GM13977 (cell line): ENCODE measurements around the gene CCDC85B.

Source experiments
- DNase-seq: peaks from one replicate; pipeline ENCODE4 v3.0.0; 2012; ENCODE audit warnings: low spot score
- CTCF ChIP-seq: IDR thresholded peaks from 2 replicates; pipeline ENCODE4 v1.5.1; 2012; ENCODE audit warnings: mild to moderate bottlenecking, control low read depth; ENCODE audit not compliant: insufficient read depth; ENCODE audit errors: extremely low read depth, missing control alignments
- in situ Hi-C: fragments of 300-500 bp; cut with MboI; formaldehyde crosslinking; loops from one replicate; pipeline ENCODE4 v1.12.0; 2022; ENCODE audit warnings: low sequenced_read_pairs, low pct_unique_long_range_greater_than_20kb, mixed read lengths, inconsistent platforms; ENCODE audit not compliant: unreplicated experiment

CCDC85B gene

GRCh38 chr11:65915101-65915820, 24.8 kb downstream of the CCDC85B start:
- DNase-seq = no peak
- no peak for TF ChIP-seq CTCF
- in situ Hi-C loops = no loop called here

- in situ Hi-C loops = no loop called here
- TF ChIP-seq CTCF = no peak
- no peak for DNase-seq
Observed at GRCh38 chr11:65915821-65916251, 25.4 kb downstream of the CCDC85B start.

GRCh38 chr11:65916391-65916790, 25.9 kb downstream of the CCDC85B start:
- in situ Hi-C loops = no loop called here
- TF ChIP-seq CTCF = no peak
- DNase-seq = no peak

- in situ Hi-C loops = no loop called here
- DNase-seq = no peak
- TF ChIP-seq CTCF = no peak
Observed at GRCh38 chr11:65917077-65917433, 26.6 kb downstream of the CCDC85B start.

- TF ChIP-seq CTCF = no peak
- DNase-seq = no peak
Observed at GRCh38 chr11:65917434-65918210, 27.1 kb downstream of the CCDC85B start.

GRCh38 chr11:65918211-65919140, 28.0 kb downstream of the CCDC85B start, which contains the start of gene C11orf68:
TSS of gene C11orf68 (minus strand) at chr11:65919062. CDS start at chr11:65919031, 31 bp downstream.
- no peak for DNase-seq
- no peak for TF ChIP-seq CTCF
- in situ Hi-C loops = no loop called here

More at GRCh38 chr11:65917434-65918210, 27.1 kb downstream of the CCDC85B start:
- in situ Hi-C loops = no loop called here
